GM23248 (cell line): ENCODE results near the gene LAMA1.

Source experiments
- EZH2 ChIP-seq: fragments of 200-600 bp; sonication (generic); IDR thresholded peaks from 2 replicates; pipeline ENCODE4 v1.6.1; 2018; ENCODE audit warnings: antibody characterized with exemption, mild to moderate bottlenecking; ENCODE audit not compliant: insufficient read depth, poor library complexity, severe bottlenecking
- EZH2phosphoT487 ChIP-seq: fragments of 200-600 bp; sonication (generic); IDR thresholded peaks from 2 replicates; pipeline ENCODE4 v1.6.1; 2018; ENCODE audit warnings: antibody characterized with exemption, moderate library complexity, mild to moderate bottlenecking, low read depth; ENCODE audit not compliant: insufficient read depth

DNA sequence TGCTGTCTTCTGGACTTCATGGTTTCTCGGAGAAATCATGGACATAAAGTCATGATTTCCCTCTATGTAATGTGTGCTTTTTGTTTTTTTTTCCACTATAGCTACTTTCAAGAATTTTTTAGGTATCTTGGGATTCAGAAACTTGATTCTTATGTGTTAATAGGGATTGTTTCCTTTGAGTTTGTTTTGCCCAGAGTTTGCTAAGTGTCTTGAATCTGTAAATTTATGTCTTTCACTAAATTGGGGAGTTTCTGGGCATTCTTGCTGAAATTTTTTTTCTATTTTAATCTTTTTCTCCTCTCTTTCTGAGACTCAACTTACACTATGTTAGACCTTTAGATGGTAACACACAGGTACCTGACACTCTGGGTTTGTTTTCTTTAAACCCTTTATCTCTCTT lies 182.7 kb downstream of the LAMA1 start:
- TF ChIP-seq EZH2 (no peak), EZH2phosphoT487 (no peak)
